ENCODE results near the gene TMEM59L.
"Not testable (repeated sequence)": the region's sequence is repeated elsewhere in the genome, so short reads cannot be mapped to it uniquely, and the experiment has no call there.

Gene TMEM59L

GRCh38 chr19:18594096-18594823, 18.4 kb upstream of the TMEM59L start:
- peak; percentile 47 for DNase-seq (ENCODE audit: low read depth)

DNA sequence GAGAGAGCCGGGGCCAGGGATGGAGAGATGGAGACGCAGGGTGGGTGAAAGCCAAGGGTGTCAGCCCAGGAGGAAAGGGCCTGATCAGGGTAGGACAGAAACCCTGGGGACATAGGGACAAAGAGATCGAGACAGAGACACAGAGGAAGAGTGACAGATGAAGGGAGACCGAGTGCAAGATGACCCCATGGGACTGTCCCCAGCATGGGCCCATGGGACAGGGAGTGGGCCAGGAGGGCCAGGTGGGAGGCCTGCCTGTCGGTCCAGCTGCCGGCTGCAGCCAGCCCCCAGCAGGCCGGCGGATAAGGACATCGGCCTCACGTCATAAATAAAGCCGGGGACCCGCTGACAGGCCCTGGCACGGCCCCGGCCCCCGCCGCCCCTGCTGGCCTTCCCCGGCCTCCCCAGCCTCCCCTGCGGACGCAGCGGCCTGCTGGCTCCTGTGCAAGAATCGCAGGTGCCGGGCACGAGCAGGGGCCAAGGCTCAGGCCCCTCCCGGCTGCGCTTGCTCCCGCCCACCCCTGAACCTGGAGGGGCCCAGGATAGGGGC, 17.8 kb upstream of the TMEM59L start:
- no peak for DNase-seq (ENCODE audit: low read depth)

DNA sequence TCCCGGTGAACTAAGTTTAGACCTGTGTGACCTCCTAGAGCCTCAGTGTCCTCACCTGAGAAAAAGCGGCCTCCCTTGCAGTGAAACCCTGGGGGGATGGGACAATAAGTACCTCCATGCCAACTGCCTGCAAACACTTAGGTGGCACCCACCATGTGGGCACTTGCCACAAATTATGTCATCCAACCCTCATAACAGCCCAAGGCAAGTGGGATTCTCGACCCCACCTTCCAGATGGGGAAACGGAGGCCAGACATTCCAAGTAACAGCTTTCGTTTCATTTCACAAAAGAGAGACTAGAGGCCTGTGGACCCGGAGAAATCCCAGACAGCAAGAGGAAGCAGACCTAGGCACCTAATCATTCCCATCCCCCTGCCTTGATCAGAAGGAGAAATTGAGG, 17.2 kb upstream of the TMEM59L start:
- no peak for DNase-seq (ENCODE audit: low read depth)

DNA sequence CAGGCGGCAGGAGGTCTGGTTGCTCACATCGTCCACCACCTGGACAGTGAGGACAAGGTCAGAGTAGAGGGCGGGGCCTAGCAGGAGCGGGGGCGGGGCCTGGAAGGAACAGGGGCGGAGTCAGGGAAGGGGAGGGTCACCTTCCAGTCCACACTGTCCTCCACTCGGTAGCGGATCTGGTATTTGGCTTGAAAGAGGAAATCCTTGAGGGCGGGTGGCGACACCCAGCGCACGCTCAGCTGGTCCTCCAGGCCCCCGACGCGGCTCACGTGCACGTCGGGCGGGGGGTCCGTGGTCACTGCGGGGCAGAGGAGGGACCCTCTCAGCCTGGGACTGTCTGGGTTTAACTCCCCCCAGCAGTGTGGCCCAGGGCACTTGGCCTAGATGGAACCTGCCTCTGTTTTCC, 15.9 kb upstream of the TMEM59L start:
- no peak for DNase-seq (ENCODE audit: low read depth)

DNA sequence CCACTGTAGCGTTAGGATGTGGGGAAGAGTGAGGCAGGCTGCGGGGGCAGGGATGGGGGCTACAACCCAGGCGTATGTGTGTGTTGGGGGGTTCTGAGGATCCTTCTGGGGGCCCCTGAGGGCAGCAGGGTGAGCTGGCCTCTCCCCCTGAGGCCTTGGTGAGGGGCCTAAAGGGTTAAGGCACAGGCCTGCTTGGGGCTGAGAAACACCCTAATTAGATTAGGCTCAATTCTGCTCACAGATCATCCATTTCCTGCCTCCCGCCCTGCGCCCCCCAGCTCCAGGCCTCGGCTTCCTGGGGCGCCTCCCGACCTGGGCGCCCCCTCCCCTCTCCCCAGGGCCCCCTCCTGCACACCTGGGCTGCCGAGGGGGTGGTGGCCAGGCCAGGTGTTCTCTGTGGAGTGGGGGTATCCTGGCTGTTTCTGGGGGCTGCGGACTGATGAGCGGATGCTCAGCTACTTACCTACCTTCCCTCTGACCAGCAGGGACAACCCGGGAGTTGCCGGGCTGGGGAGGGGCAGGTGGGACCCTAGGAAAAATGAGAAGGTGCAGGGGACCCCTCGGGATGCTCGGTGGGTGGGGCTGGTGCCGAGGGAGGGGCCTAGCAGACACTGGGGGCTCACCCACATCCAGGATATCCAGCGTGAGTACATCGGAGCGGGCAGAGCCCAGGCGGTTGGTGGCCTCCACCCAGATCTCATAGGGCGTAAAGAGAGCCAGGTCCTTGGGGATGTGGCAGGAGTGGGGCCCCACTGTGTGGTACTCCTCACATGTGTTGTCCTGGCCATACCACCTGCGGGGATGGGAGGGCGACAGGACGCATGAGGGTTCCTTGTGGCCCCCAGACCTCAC, 14.6 kb upstream of the TMEM59L start:
- DNase-seq (ENCODE audit: low read depth): no peak

DNA sequence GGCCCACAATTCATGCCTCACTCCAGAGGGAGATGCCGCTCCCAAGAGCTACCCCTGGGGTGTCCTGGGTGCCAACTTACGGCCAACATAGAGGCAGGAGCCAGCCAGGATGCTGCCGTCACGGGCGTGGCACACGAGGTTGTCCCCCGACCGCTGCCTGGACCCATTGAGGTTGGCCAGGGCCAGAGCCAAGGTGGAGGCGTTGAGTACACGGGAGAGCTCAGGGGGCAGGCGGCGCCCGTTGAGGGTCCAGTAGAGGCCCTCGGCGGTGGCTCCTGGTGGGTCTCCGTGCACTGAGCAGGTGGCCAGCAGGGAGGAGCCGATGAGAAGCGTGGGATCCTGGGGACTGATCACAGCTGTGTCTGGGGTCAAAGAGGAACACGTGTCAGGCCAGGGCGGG, 13.2 kb upstream of the TMEM59L start:
- DNase-seq (ENCODE audit: low read depth): no peak

DNA sequence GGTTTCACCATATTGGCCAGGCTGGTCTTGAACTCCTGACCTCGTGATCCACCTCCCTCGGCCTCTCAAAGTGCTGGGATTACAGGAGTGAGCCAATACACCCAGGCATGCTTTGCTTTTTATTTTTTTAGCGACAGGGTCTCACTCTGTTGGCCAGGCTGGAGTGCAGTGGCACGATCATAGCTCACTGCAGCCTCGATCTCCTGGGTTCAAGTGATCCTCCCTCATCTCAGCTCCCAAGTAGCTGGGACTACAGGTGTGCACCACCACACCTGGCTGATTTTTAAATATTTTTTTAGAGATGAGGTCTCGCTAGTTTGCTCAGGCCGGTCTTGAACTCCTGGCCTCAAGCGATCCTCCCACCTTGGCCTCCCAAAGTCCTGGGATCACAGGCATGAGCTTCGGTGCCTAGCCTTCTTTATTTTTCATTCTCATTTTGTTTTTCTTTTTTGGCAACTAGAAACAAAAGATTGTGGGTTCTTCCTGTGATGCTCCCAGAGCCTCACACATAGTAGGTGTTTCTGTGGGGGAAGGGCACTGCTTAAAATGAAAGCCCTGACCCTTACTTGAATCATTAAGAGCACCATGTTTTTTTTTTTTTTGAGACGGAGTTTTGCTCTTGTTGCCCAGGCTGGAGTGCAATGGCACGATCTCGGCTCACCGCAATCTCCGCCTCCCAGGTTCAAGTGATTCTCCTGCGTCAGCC, 11.8 kb upstream of the TMEM59L start:
- DNase-seq (ENCODE audit: low read depth): not testable (repeated sequence)

GRCh38 chr19:18601875-18602274, 10.8 kb upstream of the TMEM59L start:
- DNase-seq (ENCODE audit: low read depth): no peak

DNA sequence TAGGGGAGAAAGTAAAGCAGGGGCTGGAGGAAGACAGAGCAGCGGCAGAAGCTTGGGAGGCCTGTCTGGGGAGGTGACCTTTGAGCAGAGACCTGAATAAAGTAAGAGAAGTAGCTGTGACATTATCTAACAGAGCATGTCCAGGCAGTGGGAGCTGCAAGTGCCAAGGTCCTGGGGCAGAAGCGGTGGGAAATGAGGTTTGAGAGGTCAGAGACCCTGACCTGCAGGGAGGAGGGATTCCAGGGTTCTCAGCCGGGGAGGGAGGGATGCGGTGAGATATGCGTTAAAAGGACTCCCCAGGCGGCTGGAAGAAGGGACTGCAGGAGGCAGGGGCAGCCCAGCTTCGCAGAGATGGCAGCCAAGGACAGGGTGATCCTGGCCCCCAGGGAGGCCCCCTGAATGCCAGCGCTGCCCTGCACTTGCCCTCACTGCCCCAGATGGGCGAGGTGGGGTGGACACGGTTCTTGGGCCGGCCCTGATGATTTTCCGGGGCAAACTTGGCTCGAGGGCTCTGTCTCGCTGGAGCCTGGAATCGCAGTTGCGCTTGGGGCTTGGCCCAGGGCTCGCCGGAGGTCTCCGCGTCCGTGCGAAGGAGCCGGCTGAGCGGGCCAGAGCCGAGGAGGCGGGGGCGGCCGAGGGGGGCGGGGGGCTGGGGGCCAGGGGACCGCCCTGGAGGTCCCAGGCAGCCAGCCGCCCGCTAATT, 9.3 kb upstream of the TMEM59L start:
- no peak for DNase-seq (ENCODE audit: low read depth)

DNA sequence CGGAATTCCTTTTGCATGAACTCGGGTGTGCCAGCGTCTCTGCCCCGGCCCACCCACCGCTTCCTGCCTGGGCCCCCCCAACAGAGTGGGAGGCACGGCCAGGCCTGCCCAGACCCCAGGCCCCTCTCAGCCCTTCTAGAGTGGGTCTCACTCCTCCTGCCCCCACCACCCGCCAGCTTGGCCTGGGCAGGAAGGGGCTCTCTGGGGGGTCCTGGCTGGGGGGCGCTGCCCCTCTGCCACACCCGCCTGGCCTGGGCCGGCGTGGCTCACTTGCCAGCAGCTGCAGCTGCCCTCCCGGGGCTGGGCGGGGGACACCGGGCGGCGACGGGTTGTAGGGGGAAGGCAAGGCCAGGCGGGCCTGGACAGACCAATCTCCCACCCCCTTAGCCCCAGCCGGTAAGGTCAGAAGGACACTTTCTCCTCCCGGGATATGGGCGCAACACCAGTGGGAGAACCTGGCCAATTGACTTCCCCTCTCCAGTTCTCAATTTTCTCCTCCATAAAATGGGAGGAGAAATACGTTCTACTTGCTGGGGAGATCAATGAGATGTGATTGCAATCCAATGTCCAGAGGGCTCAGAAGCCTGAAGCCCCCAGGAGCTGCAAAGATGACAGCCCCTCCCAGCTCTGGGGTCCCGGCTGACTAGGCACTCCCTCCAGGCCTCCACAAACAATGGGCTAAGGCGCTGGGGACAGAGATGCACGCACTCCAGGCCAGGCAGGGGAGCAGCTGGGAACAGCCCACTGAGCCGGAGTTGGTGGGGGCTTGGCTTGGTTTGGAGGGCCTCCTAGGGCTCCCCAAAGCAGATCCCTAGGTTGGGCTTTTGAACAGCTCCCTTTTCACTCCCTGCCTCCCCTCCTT, 8.5 kb upstream of the TMEM59L start:
- no peak for DNase-seq (ENCODE audit: low read depth)

GRCh38 chr19:18604820-18605159, 7.9 kb upstream of the TMEM59L start:
- no peak for DNase-seq (ENCODE audit: low read depth)

DNA sequence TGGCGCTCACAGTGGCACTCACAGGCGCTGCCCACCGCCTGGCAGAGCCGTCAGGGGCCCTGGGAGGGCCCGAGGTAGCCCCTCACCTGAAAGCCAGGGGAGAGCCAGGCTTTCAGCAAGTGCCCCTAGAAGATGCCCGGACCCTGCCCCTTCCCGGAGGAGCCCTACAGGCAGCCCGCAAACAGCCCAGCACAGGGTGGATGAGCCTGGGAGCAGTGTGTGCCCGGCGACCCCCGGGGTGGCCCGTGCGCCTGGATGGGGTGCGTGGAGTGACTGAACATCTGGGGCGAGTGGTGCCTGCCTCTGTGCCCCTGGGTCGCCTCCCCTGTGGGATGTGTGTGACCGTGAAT, 7.5 kb upstream of the TMEM59L start:
- DNase-seq (ENCODE audit: low read depth): no peak

DNA sequence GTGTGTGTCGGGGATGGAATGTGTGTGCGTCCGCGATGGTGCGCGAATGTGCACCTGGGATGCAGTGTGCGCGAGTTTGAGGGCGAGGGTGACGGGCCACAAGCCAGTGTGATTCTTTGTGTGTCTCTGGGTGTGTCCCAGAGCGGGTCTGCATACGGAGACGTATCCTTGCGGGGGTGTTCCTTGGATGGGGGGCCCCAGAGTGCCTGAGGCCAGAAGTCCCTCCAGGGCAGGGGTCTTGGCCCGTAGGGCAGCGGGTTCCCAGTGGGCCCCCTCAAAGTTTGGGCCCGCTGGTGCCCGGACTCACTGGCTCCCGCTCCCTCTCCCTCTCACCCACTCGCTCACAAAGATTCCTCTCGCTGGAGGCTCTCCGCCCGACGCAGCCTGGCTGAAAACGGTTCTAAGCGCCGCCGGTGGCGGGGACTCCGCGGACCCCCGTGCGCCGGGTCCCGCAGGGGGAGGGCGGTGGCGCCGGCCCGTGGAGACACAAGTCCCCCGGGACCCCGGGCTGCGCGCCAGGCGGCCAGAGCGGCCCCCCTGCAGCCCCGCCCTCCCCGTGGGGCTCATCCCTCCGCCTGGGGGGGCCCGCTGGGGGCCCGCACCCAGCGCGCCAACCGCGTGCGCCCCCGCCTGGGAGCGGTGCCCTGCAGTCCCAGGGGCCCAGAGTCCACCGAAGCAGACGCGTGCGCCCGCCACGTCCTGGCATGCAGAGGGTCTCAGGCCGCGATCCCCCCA, 7.0 kb upstream of the TMEM59L start:
- DNase-seq (ENCODE audit: low read depth): no peak

GRCh38 chr19:18606281-18607225, 6.1 kb upstream of the TMEM59L start, which contains the start of gene CRLF1:
Gene CRLF1 (minus strand): TSS chr19:18606799. CDS start chr19:18606656, 143 bp downstream.
- no peak for DNase-seq (ENCODE audit: low read depth)

- no peak for DNase-seq (ENCODE audit: low read depth)
Observed at GRCh38 chr19:18607226-18608101, 5.2 kb upstream of the TMEM59L start.

- DNase-seq (ENCODE audit: low read depth): no peak
Observed at GRCh38 chr19:18608102-18608804, 4.4 kb upstream of the TMEM59L start.
